Endometrium (tissue), 2 donors: ENCODE data around the gene MRPS2.
"Not testable (repeated sequence)": the region's sequence is repeated elsewhere in the genome, so short reads cannot be mapped to it uniquely, and the experiment has no call there.

Experiments
- FAIRE-seq: peaks from 2 replicates; lab custom pipeline; 2012; peaks lifted over from hg19 to GRCh38; lab: Jason Lieb, UNC
- donor health status: control.
- donor health status: control.

The MRPS2 gene

DNA sequence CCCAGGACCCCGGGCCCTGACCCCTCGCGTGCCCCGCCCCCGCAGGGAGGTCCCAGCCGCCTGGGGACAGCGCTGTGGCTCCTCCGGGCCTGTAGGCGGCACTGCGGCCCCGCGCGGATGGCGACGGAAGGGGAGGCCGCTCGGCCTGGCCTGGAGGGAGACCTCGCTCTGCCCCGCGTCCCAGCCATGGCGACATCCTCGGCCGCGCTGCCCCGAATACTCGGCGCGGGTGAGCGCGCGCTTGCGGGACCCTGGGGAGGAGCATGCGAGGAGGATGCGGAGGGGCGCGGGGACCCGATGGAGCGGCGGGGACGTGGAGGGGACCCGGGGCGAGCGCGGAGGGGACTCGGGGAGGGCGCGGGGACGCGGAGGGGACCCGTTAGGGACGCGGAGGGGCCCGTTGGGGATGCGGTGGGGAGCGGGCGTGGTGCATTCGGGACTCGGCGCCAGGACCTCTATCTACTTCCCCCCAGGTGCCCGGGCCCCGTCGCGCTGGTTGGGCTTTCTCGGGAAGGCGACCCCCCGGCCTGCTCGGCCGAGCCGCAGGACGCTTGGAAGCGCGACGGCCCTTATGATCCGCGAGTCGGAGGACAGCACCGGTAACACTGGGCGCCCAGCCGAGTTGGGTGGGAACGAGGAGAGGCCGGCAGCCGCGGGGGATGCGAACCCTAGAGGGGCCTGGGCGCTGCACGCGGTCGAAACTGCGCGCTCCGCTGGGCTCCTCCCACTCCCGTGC is at the start of gene MRPS2:
MRPS2 (plus strand) TSS at position 158 of the 736 bp plus-strand sequence; CDS start at position 187, 29 bp downstream.
- no peak for FAIRE-seq

DNA sequence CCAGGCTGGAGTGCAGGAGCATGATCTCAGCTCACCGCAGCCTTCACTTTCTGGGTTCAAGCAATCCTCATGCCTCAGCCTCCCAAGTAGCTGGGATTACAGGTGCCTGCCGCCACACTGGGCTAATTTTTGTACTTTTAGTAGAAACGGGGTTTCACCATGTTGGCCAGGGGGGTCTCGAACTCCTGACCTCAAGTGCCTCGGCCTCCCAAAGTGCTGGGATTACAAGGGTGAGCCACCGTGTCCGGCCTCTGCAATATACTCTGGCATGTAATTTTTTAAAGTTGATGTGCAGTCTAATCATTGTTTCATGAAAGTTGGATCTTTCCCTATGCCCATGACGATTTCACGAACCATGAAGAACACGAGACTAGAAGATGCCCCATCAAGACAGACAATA is 49.5 kb upstream of the MRPS2 start:
- no peak for FAIRE-seq

DNA sequence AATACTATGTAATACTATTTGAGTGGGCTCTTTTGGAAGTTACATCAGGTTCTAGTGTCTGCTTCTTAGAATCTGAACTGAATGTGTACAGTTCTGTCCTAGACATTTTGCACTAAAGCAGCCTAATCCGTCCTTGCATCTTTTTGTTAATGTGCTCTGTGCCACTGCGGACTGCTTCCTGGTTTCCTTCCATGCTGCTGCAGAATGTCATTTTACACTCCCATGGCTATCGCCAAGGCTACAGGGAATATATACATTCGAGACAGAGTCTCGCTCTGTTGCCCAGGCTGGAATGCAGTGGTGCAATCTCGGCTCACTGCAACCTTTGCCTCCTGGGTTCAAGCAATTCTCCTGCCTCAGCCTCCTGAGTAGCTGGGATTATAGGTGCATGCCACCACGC is 48.6 kb upstream of the MRPS2 start:
- not testable (repeated sequence) for FAIRE-seq

DNA sequence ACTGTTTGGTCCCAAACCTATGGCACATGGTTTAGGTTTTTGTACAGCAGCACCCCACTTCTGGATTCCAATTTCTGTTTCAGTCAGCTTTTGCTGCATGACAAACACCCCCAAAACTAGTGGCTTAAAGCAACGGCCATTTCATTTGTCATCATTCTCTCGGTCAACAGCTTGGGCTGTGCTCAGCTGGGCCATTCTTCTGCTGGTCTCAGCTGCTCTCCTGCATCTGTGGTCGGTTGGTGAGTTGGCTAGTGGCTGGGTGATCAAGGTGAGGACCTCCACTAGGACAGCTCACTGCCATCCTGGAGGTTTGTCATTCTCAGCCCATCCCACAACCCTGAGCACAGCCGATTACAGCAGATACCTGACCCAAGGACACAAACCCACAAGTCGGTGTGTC is 45.7 kb upstream of the MRPS2 start:
- FAIRE-seq, result no peak

DNA sequence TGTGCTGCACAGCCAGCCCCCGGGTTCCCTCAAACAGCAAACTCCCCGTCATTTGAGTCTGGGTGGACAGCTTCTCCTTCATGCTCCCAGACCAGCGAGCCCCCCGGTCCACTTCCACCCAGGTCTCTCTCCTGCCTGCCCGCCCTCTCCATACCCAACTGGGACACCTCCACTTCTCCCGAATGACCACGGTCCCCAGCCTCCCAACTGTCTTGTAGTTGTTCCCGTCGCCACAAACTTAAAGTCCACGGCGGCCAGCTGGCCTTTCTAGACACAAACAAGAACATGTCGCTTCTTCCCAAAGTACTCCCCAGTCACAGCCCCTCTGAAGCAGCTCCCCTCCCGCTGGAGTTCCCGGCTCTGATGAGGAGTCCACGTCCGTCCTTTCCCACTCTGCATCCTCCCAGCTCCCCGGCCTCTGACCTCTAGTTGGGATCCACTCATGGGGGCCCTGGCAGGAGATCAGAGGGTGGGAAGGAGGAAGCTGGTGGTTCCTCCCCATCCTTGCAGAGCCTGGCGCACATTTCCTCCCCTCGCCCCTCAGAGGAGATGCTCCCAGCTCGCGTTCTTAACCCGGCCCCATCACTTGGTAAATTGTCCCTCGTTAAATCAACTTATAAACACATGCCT is 45.0 kb upstream of the MRPS2 start:
- no peak for FAIRE-seq

DNA sequence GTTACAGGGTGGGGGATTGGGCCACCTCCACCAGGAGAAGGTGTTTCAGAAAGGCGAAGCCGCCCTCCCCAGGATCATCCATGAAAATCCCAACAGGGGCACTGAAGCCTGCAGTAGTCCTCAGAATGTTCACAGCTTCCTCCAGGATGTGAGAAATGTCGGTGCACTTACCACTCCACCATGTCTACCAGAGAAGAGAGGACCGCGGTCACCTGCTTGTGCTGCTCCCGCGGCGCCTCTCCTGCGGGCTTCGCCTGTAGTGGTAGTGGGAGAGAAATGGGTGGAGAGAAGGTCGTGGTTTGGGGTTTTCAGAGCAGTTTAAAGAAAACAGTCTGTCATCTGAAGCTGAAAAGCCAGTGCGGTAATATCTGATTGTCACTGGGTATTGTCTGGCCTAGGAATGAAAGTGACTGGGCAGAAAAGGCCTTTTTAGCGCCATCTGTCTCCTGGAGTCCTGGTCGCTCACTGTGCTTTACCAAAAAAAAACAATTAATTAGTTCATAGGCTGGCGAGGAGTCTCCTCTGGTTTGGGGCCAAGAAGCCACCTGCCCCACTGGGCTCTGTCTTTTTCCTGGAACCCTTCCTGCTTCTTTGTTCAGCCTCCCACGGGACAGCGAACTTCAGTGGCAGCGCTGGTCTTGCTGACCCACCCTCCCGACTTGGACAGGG is 43.9 kb upstream of the MRPS2 start:
- no peak for FAIRE-seq

DNA sequence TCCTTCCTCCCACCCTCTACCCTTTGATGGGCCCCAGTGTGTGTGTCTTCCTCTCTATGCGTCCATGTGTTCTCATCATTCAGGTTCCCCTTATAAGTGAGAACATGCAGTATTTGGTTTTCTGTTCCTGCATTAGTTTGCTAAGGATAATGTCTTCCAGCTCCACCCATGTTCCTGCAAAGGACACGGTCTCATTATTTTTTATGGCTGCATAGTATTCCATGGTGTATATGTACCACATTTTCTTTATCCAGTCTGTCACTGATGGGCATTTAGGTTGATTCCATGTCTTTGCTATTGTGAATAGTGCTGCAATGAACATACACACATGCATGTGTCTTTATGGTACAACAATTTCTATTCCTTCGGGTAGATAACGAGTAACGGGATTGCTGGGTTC is 42.0 kb upstream of the MRPS2 start:
- not testable (repeated sequence) for FAIRE-seq

DNA sequence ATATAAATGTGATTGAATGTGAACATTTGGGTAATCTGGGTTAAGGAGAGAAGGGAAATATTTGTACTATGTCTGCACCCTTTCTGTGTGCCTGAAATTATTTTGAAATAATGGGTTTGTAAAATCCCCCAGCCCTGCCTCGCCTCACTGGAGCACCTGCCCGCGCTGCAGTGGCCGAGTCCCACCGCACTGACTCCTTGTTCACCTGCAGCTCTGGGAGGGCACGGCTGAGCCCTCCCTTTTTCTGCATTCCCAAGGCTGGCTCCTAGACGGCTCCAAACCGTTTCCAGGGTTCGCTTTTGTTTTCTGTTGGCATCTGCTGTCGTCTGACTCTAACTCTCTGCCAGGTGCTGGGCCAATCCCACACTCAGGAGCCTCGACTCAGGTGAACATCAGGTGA is 38.5 kb upstream of the MRPS2 start:
- FAIRE-seq, result no peak

DNA sequence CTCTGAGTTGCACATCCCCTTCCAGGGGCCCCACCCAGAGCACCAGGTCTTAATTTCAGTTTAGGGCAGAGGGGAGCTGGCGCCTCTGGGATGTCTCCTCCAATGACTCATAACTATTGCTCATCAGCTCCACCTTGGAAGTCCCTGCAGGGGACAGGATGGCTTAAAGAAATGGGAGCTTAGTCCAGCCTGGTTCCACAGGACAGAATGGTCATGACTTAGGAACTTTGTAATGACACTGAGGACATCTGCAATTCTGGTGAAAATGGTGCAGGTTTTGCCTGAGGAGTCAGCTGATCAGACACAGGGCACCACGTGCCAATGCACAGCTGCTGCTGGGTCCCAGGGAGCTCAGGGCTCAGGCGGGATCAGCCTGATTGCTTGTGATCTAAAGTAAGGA is 37.3 kb upstream of the MRPS2 start:
- FAIRE-seq, result no peak

DNA sequence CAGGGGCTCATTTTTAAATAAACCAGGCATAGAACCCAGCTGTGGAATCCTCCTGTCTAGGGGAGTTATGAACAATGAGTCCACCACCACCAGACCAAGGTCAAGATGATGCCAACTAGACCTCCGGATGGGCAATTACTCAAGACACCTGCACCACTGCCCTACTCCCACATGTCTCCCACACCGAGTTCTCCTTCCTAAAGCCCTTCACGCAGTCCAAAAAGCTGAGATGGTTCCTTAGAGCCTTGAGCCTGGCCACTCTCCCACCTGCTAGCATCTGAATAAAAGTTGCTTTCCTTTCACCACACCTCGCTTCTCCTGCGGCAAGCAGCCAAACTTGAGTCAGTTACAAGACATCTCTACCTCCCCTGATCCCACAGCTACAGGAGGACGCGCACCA is 36.3 kb upstream of the MRPS2 start:
- FAIRE-seq, result no peak

DNA sequence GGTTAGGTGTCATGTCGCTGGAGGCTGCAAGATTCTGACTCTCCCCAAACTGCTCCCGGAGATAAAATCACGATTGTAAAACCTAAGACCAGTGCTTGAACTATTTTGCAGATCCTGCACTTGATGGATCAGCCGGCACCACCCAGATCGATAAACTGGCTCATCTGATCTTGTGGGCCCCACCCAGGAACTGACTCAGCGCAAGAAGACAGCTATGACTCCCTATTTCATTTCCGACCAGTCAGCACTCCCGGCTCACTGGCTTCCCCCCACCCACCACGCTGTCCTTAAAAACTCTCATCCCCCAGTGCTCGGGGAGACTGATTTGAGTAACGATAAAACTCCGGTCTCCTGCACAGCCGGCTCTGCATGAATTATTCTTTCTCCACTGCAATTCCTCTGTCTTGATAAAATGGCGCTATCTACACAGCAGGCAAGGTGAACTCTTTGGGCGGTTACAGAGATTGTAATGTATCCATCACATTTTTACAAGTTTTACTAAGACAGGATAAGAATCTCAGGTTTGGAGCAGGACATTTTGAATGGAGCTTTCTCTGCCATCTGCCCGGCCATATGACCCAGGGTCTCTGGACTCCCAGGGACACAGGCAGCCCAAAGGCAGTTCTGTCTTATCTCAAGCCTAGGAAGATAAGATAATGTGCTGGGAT is 31.5 kb upstream of the MRPS2 start:
- FAIRE-seq, result no peak

DNA sequence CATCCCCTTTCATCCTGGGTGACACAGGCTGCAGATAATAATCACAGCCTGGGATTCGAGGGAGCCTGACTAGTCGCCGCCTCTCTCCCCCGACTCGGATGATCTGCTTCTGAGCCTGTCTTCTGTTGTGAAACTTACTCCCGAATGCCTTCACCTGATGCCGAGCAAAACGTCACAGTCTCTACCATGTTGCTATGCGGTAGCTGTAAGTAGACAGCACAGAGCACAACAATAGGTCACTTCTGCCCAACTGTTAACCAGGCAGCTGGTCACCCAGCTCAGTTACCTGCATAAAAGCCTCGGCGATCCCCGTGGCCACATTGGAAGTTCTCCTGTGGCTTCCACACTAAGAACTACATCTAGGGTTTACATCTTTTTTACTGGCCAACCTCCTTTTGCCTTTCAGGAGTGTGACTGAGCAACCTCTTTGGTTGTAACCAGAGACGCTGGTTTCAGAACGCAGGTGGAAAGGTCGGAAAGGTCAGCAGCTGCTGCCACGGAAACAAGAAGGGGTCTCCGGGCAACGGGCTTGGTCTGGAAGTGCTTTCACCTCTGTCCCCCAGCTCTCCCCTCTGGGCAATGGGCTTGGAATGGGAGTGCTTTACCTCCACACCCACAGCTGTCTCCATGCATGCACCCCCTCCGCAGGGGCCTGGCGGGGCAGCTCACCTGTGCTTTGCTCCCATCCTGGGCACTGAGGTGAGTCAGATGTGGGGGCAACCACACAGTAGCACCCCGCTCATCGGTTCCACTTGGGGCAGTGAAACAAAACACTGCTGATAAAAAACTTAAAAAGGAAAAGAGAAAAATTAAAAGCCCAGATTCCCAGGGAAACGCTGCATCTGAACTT is 28.5 kb upstream of the MRPS2 start:
- no peak for FAIRE-seq

DNA sequence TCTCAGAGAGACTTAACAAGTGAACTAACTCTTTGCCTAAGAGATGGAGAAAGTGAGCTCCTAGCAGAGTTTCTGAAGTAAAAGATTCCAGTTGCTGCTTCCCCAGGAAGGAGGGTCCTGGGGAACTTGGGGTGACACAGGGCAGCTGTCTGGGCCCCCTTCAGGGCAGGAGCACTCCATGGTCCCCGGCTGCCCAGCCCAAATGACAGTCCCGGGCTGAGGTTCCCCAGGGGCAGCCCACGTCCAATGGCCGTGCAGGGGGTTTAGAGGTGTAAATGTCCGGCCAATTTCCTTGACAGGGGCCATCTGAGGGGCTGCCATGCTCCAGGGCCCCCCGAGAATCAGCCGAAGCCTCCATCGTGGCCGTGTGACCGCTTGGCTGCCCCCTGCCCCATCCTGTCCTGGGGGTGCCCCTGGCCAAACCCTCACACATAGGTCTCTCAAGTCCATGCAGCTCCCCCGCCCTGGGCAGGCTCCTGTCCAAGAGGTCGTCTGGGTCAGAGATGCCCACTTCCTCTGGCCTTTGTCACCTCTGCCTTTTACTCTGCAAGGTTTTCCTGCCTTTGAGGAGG is 26.4 kb upstream of the MRPS2 start:
- FAIRE-seq, result no peak

DNA sequence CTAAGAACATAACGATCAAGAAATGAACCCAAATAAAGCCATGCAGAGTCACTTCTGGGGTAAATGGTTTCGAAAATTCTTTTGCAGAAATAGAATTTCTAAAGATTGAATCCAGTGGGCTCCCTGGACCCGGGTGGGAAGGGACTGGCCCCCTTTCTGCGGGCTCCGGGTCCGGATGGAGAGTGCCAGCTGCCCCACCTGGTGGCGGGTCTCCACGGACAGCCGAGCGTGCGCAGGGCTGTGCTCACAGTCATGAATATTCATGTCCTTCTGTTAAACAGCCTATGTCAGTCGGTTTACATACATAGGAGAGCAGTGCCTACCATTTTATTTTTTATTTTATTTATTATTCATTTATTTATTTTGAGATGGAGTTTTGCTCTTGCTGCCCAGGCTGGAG is 25.6 kb upstream of the MRPS2 start:
- no peak for FAIRE-seq

DNA sequence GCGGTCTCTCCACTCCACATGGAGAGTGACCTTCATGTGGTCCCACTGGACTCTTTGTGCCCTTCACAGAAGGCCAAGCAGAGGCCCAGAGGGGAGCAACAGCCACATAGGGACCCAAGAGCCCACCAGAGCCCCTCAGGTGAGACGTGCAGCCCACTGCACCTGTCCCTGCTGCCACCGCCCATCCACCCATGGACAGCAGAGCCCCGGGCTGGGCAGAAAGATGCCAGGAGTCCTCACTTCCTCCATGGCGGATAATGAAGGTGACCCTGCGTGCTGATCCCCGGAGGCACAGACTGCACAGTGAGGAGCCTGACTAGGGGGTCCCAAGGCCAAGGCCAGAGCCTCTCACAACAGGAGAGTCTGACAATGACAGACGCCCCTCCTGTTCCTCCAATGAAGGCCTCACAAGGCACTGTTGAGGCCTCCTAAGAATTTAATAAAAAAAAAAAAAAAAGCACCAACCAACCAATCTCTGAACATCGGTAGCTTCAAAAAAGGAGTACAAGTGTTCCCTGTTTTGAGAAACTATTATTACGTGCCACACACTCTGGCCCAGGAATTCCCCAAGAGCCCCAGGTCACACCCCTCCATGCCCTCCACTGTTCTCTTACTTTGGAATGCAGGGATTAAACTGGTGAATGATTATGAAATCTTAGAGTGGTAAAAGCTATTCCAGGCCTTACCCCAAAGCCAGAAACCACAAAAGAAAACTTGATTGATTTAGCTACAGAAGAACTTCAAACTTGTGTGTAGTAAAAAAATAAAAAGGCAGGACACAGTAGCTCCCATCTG is 23.7 kb upstream of the MRPS2 start:
- no peak for FAIRE-seq

DNA sequence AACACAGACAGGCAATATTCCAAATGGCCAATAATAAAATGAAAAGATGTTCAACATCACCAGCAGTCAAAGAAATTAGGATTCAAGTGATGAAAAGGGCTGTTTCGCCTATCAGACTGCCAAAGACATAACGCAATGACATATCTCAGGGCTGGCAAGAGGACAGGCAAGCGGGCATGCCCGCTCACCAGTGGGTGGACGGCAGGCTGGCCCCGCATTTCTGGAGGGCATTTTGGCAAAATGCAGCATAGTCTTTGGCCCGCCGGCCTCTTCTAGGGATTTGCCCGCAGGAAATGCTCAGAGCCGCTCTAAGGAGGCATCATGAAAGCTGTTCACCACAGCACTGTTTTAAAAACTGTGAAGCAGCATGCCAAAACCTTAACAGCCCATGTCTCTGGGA is 22.3 kb upstream of the MRPS2 start:
- no peak for FAIRE-seq

DNA sequence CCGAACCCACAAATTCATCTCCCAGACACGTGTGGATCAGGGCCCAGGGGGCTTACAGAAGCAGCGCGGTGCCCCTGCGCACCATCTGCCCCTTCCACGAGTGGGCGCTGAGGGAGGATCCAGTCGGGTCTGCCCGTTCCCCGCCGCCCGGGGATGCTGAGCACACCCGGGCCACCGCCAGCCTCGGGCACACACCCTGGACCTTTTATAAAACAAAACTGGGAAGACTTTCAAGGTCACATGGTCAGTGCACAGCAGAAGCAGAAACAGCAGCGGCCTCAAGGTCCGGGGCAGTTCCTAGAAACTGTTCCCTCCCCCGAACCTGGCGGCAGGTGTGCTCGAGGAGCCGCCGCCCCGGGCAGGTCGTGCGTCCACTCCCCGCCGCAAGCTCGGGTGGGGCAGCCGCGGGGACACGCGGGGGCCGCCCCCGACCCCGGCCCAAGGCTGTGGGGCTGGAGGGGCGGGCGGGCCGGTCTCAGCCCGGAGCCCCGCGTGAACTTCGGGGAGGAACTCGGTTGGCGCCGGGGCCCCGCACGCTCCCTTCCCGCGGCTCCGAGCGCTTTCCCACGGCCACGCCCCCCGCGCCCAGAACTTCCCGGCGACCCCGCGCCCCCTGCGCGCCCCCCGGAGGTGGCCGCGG is 21.5 kb upstream of the MRPS2 start:
- FAIRE-seq, result no peak

DNA sequence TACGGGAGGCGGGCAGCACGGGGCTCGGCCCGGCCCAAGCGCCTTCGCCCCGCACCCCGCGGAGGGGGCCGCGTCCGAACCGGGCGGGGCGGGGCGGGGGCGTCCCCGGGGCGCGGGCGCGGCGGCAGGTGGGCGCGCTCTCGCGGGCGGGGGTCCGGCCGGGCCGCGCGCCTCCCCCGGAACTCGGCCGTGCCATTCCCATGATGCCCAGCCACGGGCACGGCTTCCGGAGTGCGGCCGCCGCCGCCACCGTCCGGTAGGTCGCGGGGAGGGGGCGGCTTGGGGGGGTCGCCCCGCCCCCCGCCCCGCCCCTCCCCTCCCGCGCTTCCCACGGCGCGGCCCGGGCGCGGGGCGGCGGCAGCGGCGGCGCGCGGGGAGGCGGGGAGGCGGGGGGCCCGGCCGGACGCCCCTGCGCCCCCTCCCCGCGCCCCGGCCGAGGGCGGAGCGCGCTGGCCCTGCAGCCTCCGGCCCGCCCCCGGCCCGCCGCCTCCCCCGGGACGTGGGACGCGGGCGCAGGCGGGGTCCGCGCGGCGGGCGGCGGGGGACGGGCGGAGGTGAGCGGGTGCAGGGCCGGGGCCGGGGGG is 20.9 kb upstream of the MRPS2 start, which contains the start of gene PPP1R26:
PPP1R26 (plus strand) TSS at position 314 of the 584 bp plus-strand sequence. CDS start 4,729 bp downstream, outside the sequence.
- no peak for FAIRE-seq

DNA sequence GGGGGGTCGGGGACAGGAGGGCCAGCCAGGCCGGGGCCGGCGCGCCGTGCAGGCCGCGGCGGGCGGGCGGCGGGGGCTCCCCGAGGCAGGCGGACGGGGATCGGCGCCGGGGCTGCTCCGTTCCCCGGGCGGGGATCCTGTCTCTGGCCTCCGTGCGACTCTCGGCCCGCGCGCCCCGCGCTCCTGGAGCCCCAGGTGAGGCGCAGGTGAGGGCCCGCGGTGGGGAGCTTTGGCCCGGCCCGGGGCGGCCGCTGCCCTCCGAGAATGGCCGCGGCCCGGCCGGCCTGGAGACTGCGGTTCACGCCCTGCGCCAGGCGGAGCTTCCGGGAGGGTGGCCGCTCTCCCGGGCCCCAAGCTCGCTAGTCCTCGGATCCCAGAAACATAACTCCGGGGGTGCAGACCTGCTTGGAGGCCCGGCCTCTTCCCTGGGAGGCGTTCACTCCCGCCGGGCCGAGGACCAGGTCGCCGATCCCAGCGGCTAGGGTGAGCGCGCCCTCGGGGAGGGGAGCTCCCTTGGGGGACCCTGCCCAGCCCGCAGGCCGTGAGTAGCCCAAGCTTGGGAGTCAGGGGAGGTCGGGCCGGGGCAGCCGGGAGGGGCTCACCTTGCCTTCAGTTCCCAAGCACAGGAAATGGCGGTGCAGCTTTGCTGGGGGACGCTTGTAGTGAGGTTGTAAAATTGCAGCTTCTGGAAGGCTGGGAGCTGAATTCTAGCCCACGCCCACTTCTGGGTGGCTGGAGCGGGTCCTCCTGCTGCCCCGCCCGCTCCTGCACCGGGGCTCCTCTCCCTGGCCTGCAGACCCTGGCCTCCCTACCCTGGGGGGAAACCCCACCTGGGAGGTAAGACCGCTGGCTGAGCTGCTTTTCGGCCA is 20.2 kb upstream of the MRPS2 start:
- FAIRE-seq, result no peak
